ENCODE data around the gene ITGAL. TPM values are rescaled to one million over a fixed set of nuclear protein-coding genes. Genes with fewer than 3 reads are reported as not detected.
A peak's percentile ranks its signal among the peaks of the same experiment; 100 is the strongest.

ITGAL gene
- total and polyA plus RNA-seq, 2 donors (not counting 3 experiments of a cell fraction or from before 2014, with no cell fraction given) = not detected

GRCh38 chr16:30474074-30474452 lies 1.5 kb downstream of the ITGAL start:
- Histone ChIP-seq H3K9ac (replicated peaks; ENCODE audit: extremely low read depth, insufficient read depth, low read length) (no peak overlapping the region), H4K20me1 (replicated peaks; ENCODE audit: control insufficient read depth, extremely low read depth, insufficient read depth, low read length) (no peaks in the 10 kb centered on the region), H3K9me1 (replicated peaks; ENCODE audit: control insufficient read depth, extremely low read depth, insufficient read depth, low read length) (no peaks in the 10 kb centered on the region), H2AFZ (ENCODE audit: low read depth, low read length) (no peak overlapping the region), H3K27ac (ENCODE audit: insufficient read depth, low read depth, low read length) (no peak overlapping the region), H3K4me2 (ENCODE audit: insufficient read depth, low read length) (no peak overlapping the region), H3K4me3 (replicated peaks in 1 of 3; ENCODE audit: insufficient read depth in 1 of 3, low read depth in 1 of 3, low read length in 3 of 3) (no peak overlapping the region), H3K36me3 (ENCODE audit: control insufficient read depth in 2 of 2, extremely low read depth in 1 of 2, insufficient read depth in 2 of 2, low read length in 2 of 2) (no peaks in the 10 kb centered on the region), H3K27me3 (ENCODE audit: control insufficient read depth in 2 of 2, insufficient read depth in 2 of 2, low read length in 2 of 2) (peaks cover 24 to 28% of the 10 kb centered on the region in 2 experiments), H3K79me2 (ENCODE audit: control insufficient read depth, insufficient read depth, low read length) (no peaks in the 10 kb centered on the region), H3K4me1 (ENCODE audit: control insufficient read depth, extremely low read depth, insufficient read depth, low read length) (no peaks in the 10 kb centered on the region), H3K9me3 (replicated peaks; ENCODE audit: control insufficient read depth, insufficient read depth, low read length) (no peaks in the 10 kb centered on the region)
- peak; percentile 64 for TF ChIP-seq EZH2 (IDR thresholded peaks at IDR 0.05; ENCODE audit: borderline replicate concordance, low read depth, low read length, severe bottlenecking)
- TF ChIP-seq POLR2A (IDR thresholded peaks at IDR 0.05; ENCODE audit: low read depth, low read length) = no peak
- dilution Hi-C loops (cut with MboI; ENCODE audit: extremely low pct_ligation_motif_present, low sequenced_read_pairs) = no loop called here
- CTCF ChIA-PET = interaction anchor here (0.9 kb wide), 1 partner anchor 124 kb away, joined by 3 read pairs; no protein-coding TSS in a partner anchor
- FAIRE-seq (no peak), DNase-seq (ENCODE audit: low read depth, low spot score) (no peak)
- intact Hi-C loops (cut with micrococcal nuclease) = no loop called here
- POLR2A ChIA-PET = no interaction called here
- BruUV-seq (replicated peaks) = no TSS peak

GRCh38 chr16:30474684-30475083 lies 2.1 kb downstream of the ITGAL start:
- Histone ChIP-seq H2AFZ (ENCODE audit: low read depth, low read length) (no peak overlapping the region), H3K4me1 (ENCODE audit: control insufficient read depth, extremely low read depth, insufficient read depth, low read length) (no peaks in the 10 kb centered on the region), H3K27me3 (ENCODE audit: control insufficient read depth in 2 of 2, insufficient read depth in 2 of 2, low read length in 2 of 2) (peaks cover 24 to 28% of the 10 kb centered on the region in 2 experiments), H4K20me1 (replicated peaks; ENCODE audit: control insufficient read depth, extremely low read depth, insufficient read depth, low read length) (no peaks in the 10 kb centered on the region), H3K9ac (replicated peaks; ENCODE audit: extremely low read depth, insufficient read depth, low read length) (no peak overlapping the region), H3K79me2 (ENCODE audit: control insufficient read depth, insufficient read depth, low read length) (no peaks in the 10 kb centered on the region), H3K36me3 (ENCODE audit: control insufficient read depth in 2 of 2, extremely low read depth in 1 of 2, insufficient read depth in 2 of 2, low read length in 2 of 2) (no peaks in the 10 kb centered on the region), H3K27ac (ENCODE audit: insufficient read depth, low read depth, low read length) (no peak overlapping the region), H3K9me3 (replicated peaks; ENCODE audit: control insufficient read depth, insufficient read depth, low read length) (no peaks in the 10 kb centered on the region), H3K4me3 (replicated peaks in 1 of 3; ENCODE audit: insufficient read depth in 1 of 3, low read depth in 1 of 3, low read length in 3 of 3) (no peak overlapping the region), H3K9me1 (replicated peaks; ENCODE audit: control insufficient read depth, extremely low read depth, insufficient read depth, low read length) (no peaks in the 10 kb centered on the region), H3K4me2 (ENCODE audit: insufficient read depth, low read length) (no peak overlapping the region)
- TF ChIP-seq MAX (IDR thresholded peaks at IDR 0.05; ENCODE audit: insufficient read depth, insufficient read length) (no peak), EZH2 (IDR thresholded peaks at IDR 0.05; ENCODE audit: borderline replicate concordance, low read depth, low read length, severe bottlenecking) (no peak), CTCF (IDR thresholded peaks at IDR 0.05; ENCODE audit: extremely low read depth in 1 of 2, insufficient read depth in 1 of 2, low read depth in 1 of 2, low read length in 2 of 2) (no peak), POLR2A (IDR thresholded peaks at IDR 0.05; ENCODE audit: low read depth, low read length) (no peak), JUN (IDR thresholded peaks at IDR 0.05; ENCODE audit: borderline replicate concordance, insufficient read depth, insufficient read length, low read depth) (no peak), GATA2 (IDR thresholded peaks at IDR 0.05; ENCODE audit: insufficient read depth, insufficient read length, low read depth, low read length) (no peak), FOS (IDR thresholded peaks at IDR 0.05; ENCODE audit: borderline replicate concordance, insufficient read depth, low read length) (no peak), MYC (IDR thresholded peaks at IDR 0.05; ENCODE audit: low read depth, low read length) (no peak), POLR2AphosphoS5 (IDR thresholded peaks at IDR 0.05; ENCODE audit: insufficient read depth, low read depth, low read length) (no peak)
- BruUV-seq (replicated peaks) = no TSS peak
- FAIRE-seq = no peak
- CTCF ChIA-PET = interaction anchor here (1.5 kb wide), 1 partner anchor 17 kb away, joined by 5 read pairs; no protein-coding TSS in a partner anchor
- intact Hi-C loops (cut with micrococcal nuclease) = no loop called here
- dilution Hi-C loops (cut with MboI; ENCODE audit: extremely low pct_ligation_motif_present, low sequenced_read_pairs) = no loop called here
- POLR2A ChIA-PET = interaction anchor here (0.6 kb wide), 1 partner anchor 166 kb away, joined by 3 read pairs; no protein-coding TSS in a partner anchor
- no peak for DNase-seq (ENCODE audit: low read depth, low spot score)

Measured in endothelial cell of umbilical vein (primary cell).